Measurements from ENCODE around the gene ERP27. TPM values are rescaled to one million over a fixed set of nuclear protein-coding genes. Genes with fewer than 3 reads are reported as not detected.

ERP27 gene
- total RNA-seq, 1 experiment from 2014 or later: not detected

- TF ChIP-seq CTCF (IDR thresholded peaks at IDR 0.05): no peak
Observed at GRCh38 chr12:14946861-14947260, 8.5 kb upstream of the ERP27 start (continued).

- no peaks in the 10 kb centered on the region for H3K36me3 Mint-ChIP-seq
- TF ChIP-seq HMGA2 (CRISPR knock-in tag; IDR thresholded peaks at IDR 0.05): no peak
- no peak for TF ChIP-seq RELA (CRISPR knock-in tag; IDR thresholded peaks at IDR 0.05; ENCODE audit: borderline replicate concordance)
- TF ChIP-seq MXD4 (CRISPR knock-in tag; IDR thresholded peaks at IDR 0.05; ENCODE audit: borderline replicate concordance): no peak
- no peak for TF ChIP-seq ZBTB43 (CRISPR knock-in tag; IDR thresholded peaks at IDR 0.05)
- TF ChIP-seq ERG (CRISPR knock-in tag; IDR thresholded peaks at IDR 0.05): no peak
- TF ChIP-seq SMAD3 (CRISPR knock-in tag; IDR thresholded peaks at IDR 0.05; ENCODE audit: borderline replicate concordance): no peak
- no peak for TF ChIP-seq CREM (CRISPR knock-in tag; IDR thresholded peaks at IDR 0.05)
- TF ChIP-seq USF2 (CRISPR knock-in tag; IDR thresholded peaks at IDR 0.05): no peak
- TF ChIP-seq STAT6 (CRISPR knock-in tag; conservative IDR thresholded peaks at IDR 0.05; ENCODE audit: low read depth): no peak
- no peak for TF ChIP-seq AFF4 (CRISPR knock-in tag; IDR thresholded peaks at IDR 0.05; ENCODE audit: borderline replicate concordance)
- TF ChIP-seq ZNF396 (CRISPR knock-in tag; IDR thresholded peaks at IDR 0.05; ENCODE audit: borderline replicate concordance): no peak
- no peaks in the 10 kb centered on the region for H3K27me3 Mint-ChIP-seq (ENCODE audit: low read depth)
- ChIA-PET CTCF (interaction anchor here (1.7 kb wide), 1 partner anchor 10 kb away, joined by 6 read pairs; no protein-coding TSS in a partner anchor), POLR2A (no interaction called here)
- peaks cover 7% of the 10 kb centered on the region for H3K4me1 Mint-ChIP-seq
- DNase-seq (ENCODE audit: low spot score): no peak
- no peak for ATAC-seq
- no peak overlapping the region for H3K4me3 Mint-ChIP-seq
- no peaks in the 10 kb centered on the region for H3K9me3 Mint-ChIP-seq
- H3K27ac Mint-ChIP-seq: no peak overlapping the region
Observed at GRCh38 chr12:14946162-14946561, 7.8 kb upstream of the ERP27 start.

Data from WTC11 (cell line).